Psoas muscle (tissue), 8 donors: ENCODE results near the gene GPR62. TPM values are rescaled to one million over a fixed set of nuclear protein-coding genes. Genes with fewer than 3 reads are reported as not detected.
A peak's percentile ranks its signal among the peaks of the same experiment; 100 is the strongest.

Source experiments
- ATAC-seq, 4 donors: fragments of 200-7000 bp; cut with Tn5 transposase; one replicate each; pipeline ENCODE4 v1.9.1; 2020; ENCODE audit warnings: moderate library complexity in 3 of 4, mild to moderate bottlenecking in 2 of 4
- DNase-seq, 2 donors: peaks; one replicate each; pipeline ENCODE4 v3.0.0-alpha.2; 2020
- H3K27ac ChIP-seq: fragments of 200-600 bp; one replicate; pipeline ENCODE4 v1.8.0; 2022
- H3K27me3 ChIP-seq, 3 donors: fragments of 200-600 bp in 1 of 3; one replicate each; pipeline versions ENCODE4 v1.6.1 to v1.8.0; 2013 to 2022; ENCODE audit warnings: low read length in 2 of 3, mild to moderate bottlenecking in 2 of 3, moderate library complexity in 1 of 3; ENCODE audit not compliant: insufficient read depth in 3 of 3
- H3K36me3 ChIP-seq, 2 donors: fragments of 200-600 bp in 1 of 2; one replicate each; pipeline versions ENCODE4 v1.6.1 to v1.8.0; 2013 to 2022; ENCODE audit warnings: low read depth in 1 of 2, mild to moderate bottlenecking in 1 of 2, moderate library complexity in 1 of 2; ENCODE audit not compliant: insufficient read depth in 1 of 2
- H3K4me1 ChIP-seq: fragments of 200-600 bp; one replicate; pipeline ENCODE4 v1.8.0; 2022
- H3K4me3 ChIP-seq: fragments of 200-600 bp; one replicate; pipeline ENCODE4 v1.8.0; 2022; ENCODE audit warnings: mild to moderate bottlenecking
- H3K9me3 ChIP-seq: fragments of 200-600 bp; one replicate; pipeline ENCODE4 v1.8.0; 2022
- CTCF ChIP-seq: fragments of 200-600 bp; IDR thresholded peaks from one replicate; pipeline ENCODE4 v1.8.0; 2022; ENCODE audit warnings: antibody characterized with exemption
- WGBS, 3 donors: extraction: QIAGEN DNeasy Blood & Tissue Kit; methylation state at CpG; one replicate each; pipeline versions ENCODE4 v1.1.6 to v1.1.7; 2013; 5-methylcytosine and 5-hydroxymethylcytosine counted together
- intact Hi-C, 2 donors: fragments of 100-400 bp; cut with DNase I; formaldehyde crosslinking; loops; one replicate each; pipeline versions ENCODE4 v1.11.0 to v1.14.2; 2022
- polyA plus RNA-seq, 3 donors: library from polyadenylated mRNA; stranded (reverse); fragments of 200-250 nt; gene quantifications; one replicate each; pipeline ENCODE4 v1.2.3, GENCODE V29; 2013
- total RNA-seq, 4 donors: library from RNA; stranded (reverse); fragmentation: NEBNext Ultra II Directional in 2 of 4; extraction: Animal tissue kit (Norgen Biotek cat#: 25700) in 2 of 4; gene quantifications; one replicate each; pipeline versions ENCODE4 v1.2.1 to v1.2.4, GENCODE V29; 2021 to 2023
- donor health status: healthy with polysubstance abuse.
- donor health status: DM: no; HTN: no; CAD: no; lungs with moderate emphysema.
- donor health status: Bipolar disorder and iron deficiency.
- donor health status: healthy.
- donor health status: DM: yes; HTN: yes; CAD: no.
- donor health status: DM: no; HTN: no; CAD: no.
- donor health status: DM: no; HTN: no; CAD: no.
- donor health status: DM: yes; HTN: yes; CAD: no.

Gene GPR62
- total and polyA plus RNA-seq, 7 donors = 0.04 to 0.93 (median 0.20) TPM

- TF ChIP-seq CTCF = no peak
- no peaks in the 10 kb centered on the region for H3K9me3 ChIP-seq
- DNase-seq = peak; percentile 90 to 94
- H3K4me3 ChIP-seq = peak within 1 kb of the TSS; percentile 89
- H3K27me3 ChIP-seq = no peaks in the 10 kb centered on the region
- WGBS, 3 donors = 0 to 1% (median 0%) methylated on average over 38 to 40 of the region's 40 CpGs
- H3K27ac ChIP-seq = peak within 1 kb of the TSS; percentile 83
- H3K4me1 ChIP-seq = peaks cover 28% of the 10 kb centered on the region
- peaks cover 10 to 40% of the 10 kb centered on the region in 2 donors for H3K36me3 ChIP-seq
- ATAC-seq = peak; percentile 92 to 96 (median 94)
- intact Hi-C loops = loop anchor here in 1 of 2 donors (1.0 kb wide), 1 partner anchor 53 kb away; the partner anchor contains the start of gene PARP3
These were observed 40.4 kb downstream of the GPR62 start, which contains the start of gene RPL29 for GRCh38 chr3:51995346-51996163. RPL29 (minus strand) TSS chr3:51995895; CDS start chr3:51995461, 434 bp downstream.

GRCh38 chr3:51997172-51997571 lies 42.0 kb downstream of the GPR62 start:
- ATAC-seq (no peak), DNase-seq (no peak)
- H3K9me3 ChIP-seq = no peaks in the 10 kb centered on the region
- intact Hi-C loops = no loop called here
- no peak overlapping the region for H3K27ac ChIP-seq
- peaks cover 10 to 29% of the 10 kb centered on the region in 2 donors for H3K36me3 ChIP-seq
- H3K4me1 ChIP-seq = peaks cover 28% of the 10 kb centered on the region
- H3K27me3 ChIP-seq = no peaks in the 10 kb centered on the region
- no peak for TF ChIP-seq CTCF
- WGBS, 3 donors = 49 to 59% (median 57%) methylated on average over 2 of the region's 2 CpGs
- no peak overlapping the region for H3K4me3 ChIP-seq

GRCh38 chr3:51997935-51998596 lies 42.9 kb downstream of the GPR62 start:
- Histone ChIP-seq H3K4me3 (no peak overlapping the region), H3K27ac (no peak overlapping the region), H3K9me3 (no peaks in the 10 kb centered on the region), H3K4me1 (peaks cover 20% of the 10 kb centered on the region), H3K27me3 (no peaks in the 10 kb centered on the region), H3K36me3 (peaks cover 10 to 20% of the 10 kb centered on the region in 2 donors)
- DNase-seq = no peak
- 45 to 51% (median 49%) methylated on average over 7 of the region's 7 CpGs for WGBS, 3 donors
- intact Hi-C loops = no loop called here
- no peak for ATAC-seq
- TF ChIP-seq CTCF = no peak

GRCh38 chr3:51998774-51999173 lies 43.6 kb downstream of the GPR62 start:
- DNase-seq (no peak), ATAC-seq (no peak)
- no peak overlapping the region for H3K27ac ChIP-seq
- no peak overlapping the region for H3K4me3 ChIP-seq
- peaks cover 13% of the 10 kb centered on the region for H3K4me1 ChIP-seq
- H3K36me3 ChIP-seq = peaks cover 10 to 14% of the 10 kb centered on the region in 2 donors
- WGBS, 3 donors = 59 to 65% (median 64%) methylated on average over 7 of the region's 7 CpGs
- no peaks in the 10 kb centered on the region for H3K27me3 ChIP-seq
- no peaks in the 10 kb centered on the region for H3K9me3 ChIP-seq
- no peak for TF ChIP-seq CTCF
- intact Hi-C loops = no loop called here
